ENCODE measurements around the gene LIN52. TPM values are rescaled to one million over a fixed set of nuclear protein-coding genes. Genes with fewer than 3 reads are reported as not detected.

Gene LIN52
- total and polyA plus RNA-seq, 2 of the 13 experiments (the other 11 are each of a cell fraction or from before 2014, with no cell fraction given) = 11.4 to 23.3 TPM

GRCh38 chr14:74242780-74243042, 158.0 kb downstream of the LIN52 start (continued):
- no peak for TF ChIP-seq KLF16 (CRISPR knock-in tag; IDR thresholded peaks at IDR 0.05)
- no peak for TF ChIP-seq SKI (IDR thresholded peaks at IDR 0.05; ENCODE audit: partially characterized antibody)
- TF ChIP-seq TOE1 (CRISPR knock-in tag; IDR thresholded peaks at IDR 0.05) = no peak
- TF ChIP-seq ZNF556 (CRISPR knock-in tag; IDR thresholded peaks at IDR 0.05; ENCODE audit: borderline replicate concordance) = no peak
- TF ChIP-seq ZNF513 (CRISPR knock-in tag; conservative IDR thresholded peaks at IDR 0.05) = no peak

DNA sequence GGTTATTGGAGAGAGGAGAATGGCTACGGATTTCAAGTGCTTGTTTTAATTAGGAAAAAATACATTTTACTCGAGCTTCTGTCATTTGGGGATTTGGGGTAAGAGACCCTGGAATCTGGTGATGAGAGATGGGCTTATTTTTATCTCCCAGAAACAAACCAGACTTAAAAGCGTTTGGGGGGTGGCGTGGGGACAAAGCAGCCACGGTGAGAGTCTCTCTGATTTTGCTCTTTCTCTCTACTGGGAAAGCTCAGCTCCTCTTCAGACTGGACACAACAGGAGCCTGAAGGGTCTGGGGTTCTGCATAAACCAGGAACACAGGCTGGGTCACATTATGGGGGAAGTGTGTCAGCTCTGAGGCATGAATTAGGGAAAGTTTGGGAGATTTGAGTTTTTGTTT, 158.3 kb downstream of the LIN52 start:
- FAIRE-seq = no peak
- TF ChIP-seq, protein P1, sequence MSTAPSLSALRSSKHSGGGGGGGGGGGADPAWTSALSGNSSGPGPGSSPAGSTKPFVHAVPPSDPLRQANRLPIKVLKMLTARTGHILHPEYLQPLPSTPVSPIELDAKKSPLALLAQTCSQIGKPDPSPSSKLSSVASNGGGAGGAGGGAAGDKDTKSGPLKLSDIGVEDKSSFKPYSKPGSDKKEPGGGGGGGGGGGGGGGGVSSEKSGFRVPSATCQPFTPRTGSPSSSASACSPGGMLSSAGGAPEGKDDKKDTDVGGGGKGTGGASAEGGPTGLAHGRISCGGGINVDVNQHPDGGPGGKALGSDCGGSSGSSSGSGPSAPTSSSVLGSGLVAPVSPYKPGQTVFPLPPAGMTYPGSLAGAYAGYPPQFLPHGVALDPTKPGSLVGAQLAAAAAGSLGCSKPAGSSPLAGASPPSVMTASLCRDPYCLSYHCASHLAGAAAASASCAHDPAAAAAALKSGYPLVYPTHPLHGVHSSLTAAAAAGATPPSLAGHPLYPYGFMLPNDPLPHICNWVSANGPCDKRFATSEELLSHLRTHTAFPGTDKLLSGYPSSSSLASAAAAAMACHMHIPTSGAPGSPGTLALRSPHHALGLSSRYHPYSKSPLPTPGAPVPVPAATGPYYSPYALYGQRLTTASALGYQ (CRISPR knock-in tag; IDR thresholded peaks at IDR 0.05) = no peak
- TF ChIP-seq ZNF720 (CRISPR knock-in tag; IDR thresholded peaks at IDR 0.05) (no peak), ZNF468 (CRISPR knock-in tag; IDR thresholded peaks at IDR 0.05) (no peak), XRCC5 (optimal IDR thresholded peaks at IDR 0.05; ENCODE audit: low read length) (no peak), MEIS1 (CRISPR knock-in tag; IDR thresholded peaks at IDR 0.05; ENCODE audit: borderline replicate concordance) (no peak), NPAS2 (CRISPR knock-in tag; IDR thresholded peaks at IDR 0.05; ENCODE audit: borderline replicate concordance) (no peak), SIX1 (CRISPR knock-in tag; IDR thresholded peaks at IDR 0.05; ENCODE audit: borderline replicate concordance) (no peak), CBX1 (IDR thresholded peaks at IDR 0.05; ENCODE audit: low read depth) (no peak), PTBP1 (IDR thresholded peaks at IDR 0.05; ENCODE audit: low read depth, low read length, poor library complexity, severe bottlenecking) (no peak), CREBL2 (CRISPR knock-in tag; IDR thresholded peaks at IDR 0.05; ENCODE audit: borderline replicate concordance) (no peak), ZNF274 (CRISPR knock-in tag; IDR thresholded peaks at IDR 0.05) (no peak)
- TF ChIP-seq, protein P2, sequence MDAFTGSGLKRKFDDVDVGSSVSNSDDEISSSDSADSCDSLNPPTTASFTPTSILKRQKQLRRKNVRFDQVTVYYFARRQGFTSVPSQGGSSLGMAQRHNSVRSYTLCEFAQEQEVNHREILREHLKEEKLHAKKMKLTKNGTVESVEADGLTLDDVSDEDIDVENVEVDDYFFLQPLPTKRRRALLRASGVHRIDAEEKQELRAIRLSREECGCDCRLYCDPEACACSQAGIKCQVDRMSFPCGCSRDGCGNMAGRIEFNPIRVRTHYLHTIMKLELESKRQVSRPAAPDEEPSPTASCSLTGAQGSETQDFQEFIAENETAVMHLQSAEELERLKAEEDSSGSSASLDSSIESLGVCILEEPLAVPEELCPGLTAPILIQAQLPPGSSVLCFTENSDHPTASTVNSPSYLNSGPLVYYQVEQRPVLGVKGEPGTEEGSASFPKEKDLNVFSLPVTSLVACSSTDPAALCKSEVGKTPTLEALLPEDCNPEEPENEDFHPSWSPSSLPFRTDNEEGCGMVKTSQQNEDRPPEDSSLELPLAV (CRISPR knock-in tag; conservative IDR thresholded peaks at IDR 0.05; ENCODE audit: low read depth) = no peak
- TF ChIP-seq, protein P3, sequence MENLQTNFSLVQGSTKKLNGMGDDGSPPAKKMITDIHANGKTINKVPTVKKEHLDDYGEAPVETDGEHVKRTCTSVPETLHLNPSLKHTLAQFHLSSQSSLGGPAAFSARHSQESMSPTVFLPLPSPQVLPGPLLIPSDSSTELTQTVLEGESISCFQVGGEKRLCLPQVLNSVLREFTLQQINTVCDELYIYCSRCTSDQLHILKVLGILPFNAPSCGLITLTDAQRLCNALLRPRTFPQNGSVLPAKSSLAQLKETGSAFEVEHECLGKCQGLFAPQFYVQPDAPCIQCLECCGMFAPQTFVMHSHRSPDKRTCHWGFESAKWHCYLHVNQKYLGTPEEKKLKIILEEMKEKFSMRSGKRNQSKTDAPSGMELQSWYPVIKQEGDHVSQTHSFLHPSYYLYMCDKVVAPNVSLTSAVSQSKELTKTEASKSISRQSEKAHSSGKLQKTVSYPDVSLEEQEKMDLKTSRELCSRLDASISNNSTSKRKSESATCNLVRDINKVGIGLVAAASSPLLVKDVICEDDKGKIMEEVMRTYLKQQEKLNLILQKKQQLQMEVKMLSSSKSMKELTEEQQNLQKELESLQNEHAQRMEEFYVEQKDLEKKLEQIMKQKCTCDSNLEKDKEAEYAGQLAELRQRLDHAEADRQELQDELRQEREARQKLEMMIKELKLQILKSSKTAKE (CRISPR knock-in tag; IDR thresholded peaks at IDR 0.05; ENCODE audit: borderline replicate concordance) = no peak

More for the DNA sequence above, 158.3 kb downstream of the LIN52 start:
- H3K79me2 ChIP-seq (ENCODE audit: insufficient read depth, low read length) = no peaks in the 10 kb centered on the region
- ATAC-seq (no peak), DNase-seq (ENCODE audit: low spot score) (no peak)
- no peaks in the 10 kb centered on the region for H3K36me3 ChIP-seq (replicated peaks in 1 of 2; ENCODE audit: control insufficient read depth in 1 of 2, insufficient read depth in 2 of 2, low read length in 2 of 2)
- no peak overlapping the region for H2AFZ ChIP-seq (ENCODE audit: low read length)
- no peak overlapping the region for H3K27ac ChIP-seq (ENCODE audit: extremely low read length, insufficient read depth, low read length)
- no TSS peak for BruUV-seq (replicated peaks)
- no peak overlapping the region for H3K9ac ChIP-seq (ENCODE audit: insufficient read depth, low read depth, low read length)
- ChIA-PET CTCF (ENCODE audit: low intra/inter-chr PET ratio, low total read pairs) (no interaction called here), POLR2A (no interaction called here)
- H3K4me2 ChIP-seq (ENCODE audit: low read depth, low read length) = no peak overlapping the region
- no peak overlapping the region for H3K4me3 ChIP-seq (replicated peaks in 1 of 3; ENCODE audit: insufficient read depth in 1 of 3, low read depth in 2 of 3, low read length in 3 of 3)
- peaks cover 1 to 52% of the 10 kb centered on the region in 2 experiments; a peak in 4 of 5 replicates for H3K27me3 ChIP-seq (ENCODE audit: control insufficient read depth in 1 of 2, insufficient read depth in 2 of 2, low read length in 2 of 2)
- intact Hi-C loops (cut with micrococcal nuclease; ENCODE audit: unreplicated experiment) = no loop called here
- H4K20me1 ChIP-seq (ENCODE audit: insufficient read depth, low read length) = no peaks in the 10 kb centered on the region
- H3K9me3 ChIP-seq (ENCODE audit: low read length) = no peaks in the 10 kb centered on the region
- H3K4me1 ChIP-seq (ENCODE audit: insufficient read depth, low read length) = 0 out of 2 replicates have a peak, but pooled peaks cover 1% of the 10 kb centered on the region
- WGBS (ENCODE audit: low lambda C conversion rate) = 9% methylated on average over 5 of the region's 5 CpGs
- in situ Hi-C loops (cut with HindIII; ENCODE audit: extremely low pct_ligation_motif_present, low pct_unique_long_range_greater_than_20kb) = no loop called here

Measured in HepG2 (cell line).